ENCODE results near the gene SEC14L1.

- TF ChIP-seq, protein P1, sequence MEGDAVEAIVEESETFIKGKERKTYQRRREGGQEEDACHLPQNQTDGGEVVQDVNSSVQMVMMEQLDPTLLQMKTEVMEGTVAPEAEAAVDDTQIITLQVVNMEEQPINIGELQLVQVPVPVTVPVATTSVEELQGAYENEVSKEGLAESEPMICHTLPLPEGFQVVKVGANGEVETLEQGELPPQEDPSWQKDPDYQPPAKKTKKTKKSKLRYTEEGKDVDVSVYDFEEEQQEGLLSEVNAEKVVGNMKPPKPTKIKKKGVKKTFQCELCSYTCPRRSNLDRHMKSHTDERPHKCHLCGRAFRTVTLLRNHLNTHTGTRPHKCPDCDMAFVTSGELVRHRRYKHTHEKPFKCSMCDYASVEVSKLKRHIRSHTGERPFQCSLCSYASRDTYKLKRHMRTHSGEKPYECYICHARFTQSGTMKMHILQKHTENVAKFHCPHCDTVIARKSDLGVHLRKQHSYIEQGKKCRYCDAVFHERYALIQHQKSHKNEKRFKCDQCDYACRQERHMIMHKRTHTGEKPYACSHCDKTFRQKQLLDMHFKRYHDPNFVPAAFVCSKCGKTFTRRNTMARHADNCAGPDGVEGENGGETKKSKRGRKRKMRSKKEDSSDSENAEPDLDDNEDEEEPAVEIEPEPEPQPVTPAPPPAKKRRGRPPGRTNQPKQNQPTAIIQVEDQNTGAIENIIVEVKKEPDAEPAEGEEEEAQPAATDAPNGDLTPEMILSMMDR (IDR thresholded peaks at IDR 0.05; ENCODE audit: insufficient read depth, low read depth, low read length), result no peak
- no peak for TF ChIP-seq EZH2 (IDR thresholded peaks at IDR 0.05; ENCODE audit: insufficient read depth, low read length)
Measured at GRCh38 chr17:77115510-77115909, 25.3 kb upstream of the SEC14L1 start.
